H9 (cell line): ENCODE data around the gene CHGA. TPM values are rescaled to one million over a fixed set of nuclear protein-coding genes. Genes with fewer than 3 reads are reported as not detected.

Experiments used
- DNase-seq: peaks from one replicate; pipeline ENCODE4 v3.0.0-alpha.2; 2017
- H2AFZ ChIP-seq: one replicate; pipeline ENCODE4 v1.6.1; 2013; ENCODE audit warnings: mild to moderate bottlenecking, low read length, control low read depth, moderate library complexity
- H2AK5ac ChIP-seq: 2 replicates; pipeline ENCODE4 v1.6.1; 2013; ENCODE audit warnings: low read length, control low read depth, mixed read lengths; ENCODE audit not compliant: insufficient read length
- H2BK120ac ChIP-seq: one replicate; pipeline ENCODE4 v1.6.1; 2013; ENCODE audit warnings: low read depth, mild to moderate bottlenecking, low read length, control low read depth, inconsistent platforms; ENCODE audit not compliant: poor library complexity, severe bottlenecking
- H2BK12ac ChIP-seq: 2 replicates; pipeline ENCODE4 v1.6.1; 2013; ENCODE audit warnings: low read length, control low read depth, mixed read lengths, low read depth; ENCODE audit not compliant: insufficient read length
- H2BK15ac ChIP-seq: 2 replicates; pipeline ENCODE4 v1.6.1; 2013; ENCODE audit warnings: low read depth, low read length, control low read depth
- H2BK20ac ChIP-seq: one replicate; pipeline ENCODE4 v1.6.1; 2013; ENCODE audit warnings: low read depth, mild to moderate bottlenecking, low read length, control low read depth, inconsistent platforms; ENCODE audit not compliant: poor library complexity, severe bottlenecking
- H2BK5ac ChIP-seq: 2 replicates; pipeline ENCODE4 v1.6.1; 2013; ENCODE audit warnings: low read length, control low read depth, mixed read lengths; ENCODE audit not compliant: insufficient read length
- H3K14ac ChIP-seq: 2 replicates; pipeline ENCODE4 v1.6.1; 2013; ENCODE audit warnings: low read length, control low read depth; ENCODE audit not compliant: insufficient read depth
- H3K18ac ChIP-seq: 2 replicates; pipeline ENCODE4 v1.6.1; 2013; ENCODE audit warnings: low read depth, mild to moderate bottlenecking, mixed read lengths, low read length, control low read depth; ENCODE audit not compliant: insufficient read length
- H3K23ac ChIP-seq: 2 replicates; pipeline ENCODE4 v1.6.1; 2013; ENCODE audit warnings: low read length, control low read depth, mixed read lengths, low read depth; ENCODE audit not compliant: insufficient read length
- H3K23me2 ChIP-seq: 2 replicates; pipeline ENCODE4 v1.6.1; 2013; ENCODE audit warnings: low read depth, mild to moderate bottlenecking, mixed read lengths, low read length, control low read depth; ENCODE audit not compliant: insufficient read length, poor library complexity, severe bottlenecking
- H3K27ac ChIP-seq: 2 replicates; pipeline ENCODE4 v1.5.1; 2013; ENCODE audit warnings: low read length, control low read depth, mixed read lengths, low read depth; ENCODE audit not compliant: insufficient read length
- H3K27me3 ChIP-seq: 2 replicates; pipeline ENCODE4 v1.6.1; 2013; ENCODE audit warnings: low read length, control low read depth, inconsistent platforms; ENCODE audit not compliant: insufficient read depth
- H3K4ac ChIP-seq: 2 replicates; pipeline ENCODE4 v1.6.1; 2013; ENCODE audit warnings: low read depth, mild to moderate bottlenecking, control low read depth, inconsistent platforms, low read length, moderate library complexity
- H3K4me1 ChIP-seq: 2 replicates; pipeline ENCODE4 v1.6.1; 2013; ENCODE audit warnings: low read length, control low read depth, inconsistent platforms; ENCODE audit not compliant: insufficient read depth
- H3K4me2 ChIP-seq: 2 replicates; pipeline ENCODE4 v1.6.1; 2013; ENCODE audit warnings: low read length, control low read depth, mixed read lengths; ENCODE audit not compliant: insufficient read length, insufficient read depth
- H3K56ac ChIP-seq: 2 replicates; pipeline ENCODE4 v1.6.1; 2013; ENCODE audit warnings: low read depth, mild to moderate bottlenecking, mixed read lengths, low read length, control low read depth; ENCODE audit not compliant: insufficient read length
- H3K79me1 ChIP-seq: 2 replicates; pipeline ENCODE4 v1.6.1; 2013; ENCODE audit warnings: low read depth, mild to moderate bottlenecking, moderate library complexity, low read length, control low read depth, inconsistent platforms; ENCODE audit not compliant: insufficient read depth, poor library complexity, severe bottlenecking
- H3K79me2 ChIP-seq: 2 replicates; pipeline ENCODE4 v1.6.1; 2013; ENCODE audit warnings: low read length, control low read depth, inconsistent platforms; ENCODE audit not compliant: insufficient read depth
- H3K9ac ChIP-seq: 2 replicates; pipeline ENCODE4 v1.6.1; 2013; ENCODE audit warnings: low read length, control low read depth, mixed read lengths; ENCODE audit not compliant: insufficient read length; ENCODE audit errors: extremely low read depth
- H3K9me3 ChIP-seq: one replicate; pipeline ENCODE4 v1.6.1; 2013; ENCODE audit warnings: low read depth, low read length, inconsistent platforms; ENCODE audit not compliant: control insufficient read depth
- H3T11ph ChIP-seq: one replicate; pipeline ENCODE4 v1.6.1; 2013; ENCODE audit warnings: mild to moderate bottlenecking, low read length, control low read depth, inconsistent platforms
- H4K20me1 ChIP-seq: one replicate; pipeline ENCODE4 v1.6.1; 2013; ENCODE audit not compliant: control insufficient read depth, insufficient read length, insufficient read depth
- H4K5ac ChIP-seq: 2 replicates; pipeline ENCODE4 v1.6.1; 2013; ENCODE audit warnings: low read depth, mild to moderate bottlenecking, mixed read lengths, low read length, control low read depth; ENCODE audit not compliant: insufficient read length
- H4K8ac ChIP-seq: replicated peaks from 2 replicates; pipeline ENCODE4 v1.6.1; 2013; ENCODE audit warnings: low read length, control low read depth, mixed read lengths, low read depth; ENCODE audit not compliant: insufficient read length
- H4K91ac ChIP-seq: 2 replicates; pipeline ENCODE4 v1.6.1; 2013; ENCODE audit warnings: low read depth, mild to moderate bottlenecking, moderate library complexity, mixed read lengths, low read length, control low read depth; ENCODE audit not compliant: insufficient read length
- H3K27ac Mint-ChIP-seq, 3 experiments: 2 replicates in 2 of 3; 3 replicates in 1 of 3; pipeline ENCODE4 v1.8.0; 2020 to 2021; ENCODE audit warnings: mixed read lengths in 3 of 3, mild to moderate bottlenecking in 1 of 3, moderate library complexity in 1 of 3
- H3K27me3 Mint-ChIP-seq: 2 replicates; pipeline ENCODE4 v1.8.0; 2021; ENCODE audit warnings: low read depth, mild to moderate bottlenecking, moderate library complexity, mixed read lengths
- H3K36me3 Mint-ChIP-seq, 3 experiments: 2 replicates in 2 of 3; 3 replicates in 1 of 3; pipeline ENCODE4 v1.8.0; 2020 to 2021; ENCODE audit warnings: low read depth in 3 of 3, mixed read lengths in 3 of 3; ENCODE audit not compliant: insufficient read depth in 1 of 3
- H3K4me1 Mint-ChIP-seq, 2 experiments: 2 replicates each; pipeline ENCODE4 v1.8.0; 2020; ENCODE audit warnings: mixed read lengths in 2 of 2
- H3K4me3 Mint-ChIP-seq, 2 experiments: 2 replicates in 1 of 2; 3 replicates in 1 of 2; pipeline ENCODE4 v1.8.0; 2020 to 2021; ENCODE audit warnings: mild to moderate bottlenecking in 2 of 2, mixed read lengths in 2 of 2, moderate library complexity in 1 of 2
- H3K9me3 Mint-ChIP-seq, 2 experiments: 2 replicates in 1 of 2; 3 replicates in 1 of 2; pipeline ENCODE4 v1.8.0; 2020; ENCODE audit warnings: mild to moderate bottlenecking in 2 of 2, mixed read lengths in 2 of 2, moderate library complexity in 1 of 2
- WGBS: extraction: QIAGEN DNeasy Blood & Tissue Kit; methylation state at CpG from one replicate; pipeline ENCODE4 v1.1.7; 2013; ENCODE audit warnings: missing lambda C conversion rate, low lambda C conversion rate, mixed read lengths; ENCODE audit not compliant: insufficient read length; ENCODE audit errors: extremely low coverage; 5-methylcytosine and 5-hydroxymethylcytosine counted together
- total RNA-seq: library from RNA; stranded (reverse); gene quantifications from 2 replicates; pipeline ENCODE4 v1.2.1, GENCODE V29; 2021
- TF ChIP-seq, protein P1 (sequence below): fragments of 200-600 bp; sonication (generic); conservative IDR thresholded peaks from 3 replicates; pipeline ENCODE4 v1.8.0; 2021; ENCODE audit warnings: antibody characterized with exemption, mild to moderate bottlenecking

Gene CHGA
- total RNA-seq, 1 experiment from 2014 or later, result 6.7 TPM

DNA sequence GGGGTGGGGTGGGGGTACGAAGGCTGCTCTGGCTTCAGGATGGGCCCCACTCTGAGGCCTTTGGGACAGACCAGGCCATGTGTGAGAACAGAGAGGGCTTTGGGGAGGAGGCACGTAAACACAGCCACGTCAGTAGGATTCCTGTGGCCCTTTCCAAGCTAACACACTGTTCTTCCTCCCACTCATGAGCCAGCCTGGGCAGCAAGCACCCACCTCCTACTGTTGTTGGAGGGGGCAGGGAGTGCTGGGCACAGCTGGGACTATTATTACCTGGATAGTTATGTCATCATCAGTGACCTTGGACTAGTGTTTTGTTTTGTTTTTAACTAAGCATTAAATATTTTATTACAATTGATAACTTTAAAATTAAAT lies 5.3 kb downstream of the CHGA start:
- no peaks in the 10 kb centered on the region for H3K9me3 ChIP-seq
- H3K9me3 Mint-ChIP-seq, result no peaks in the 10 kb centered on the region
- H3T11ph ChIP-seq, result no peak overlapping the region
- H3K4me1 Mint-ChIP-seq, result peaks cover 17 to 18% of the 10 kb centered on the region in 2 experiments
- H2BK5ac ChIP-seq, result no peak overlapping the region
- no peak overlapping the region for H4K5ac ChIP-seq
- no peak overlapping the region for H3K18ac ChIP-seq
- peaks cover 9% of the 10 kb centered on the region for H3K23me2 ChIP-seq
- no peak overlapping the region for H3K4me2 ChIP-seq
- no peak overlapping the region for H3K27ac Mint-ChIP-seq
- no peak overlapping the region for H3K4me3 Mint-ChIP-seq
- no peaks in the 10 kb centered on the region for H3K4me1 ChIP-seq
- H3K79me2 ChIP-seq, result no peaks in the 10 kb centered on the region
- no peak overlapping the region for H2BK15ac ChIP-seq
- peaks cover 24% of the 10 kb centered on the region for H3K27me3 Mint-ChIP-seq
- no peak overlapping the region for H2BK120ac ChIP-seq
- H4K20me1 ChIP-seq, result peaks cover 7% of the 10 kb centered on the region
- no peaks in the 10 kb centered on the region for H3K79me1 ChIP-seq
- no peak overlapping the region for H3K27ac ChIP-seq
- no peak overlapping the region for H3K4ac ChIP-seq
- no peak overlapping the region for H2BK20ac ChIP-seq
- no peak overlapping the region for H2BK12ac ChIP-seq
- no peak overlapping the region for H3K14ac ChIP-seq
- H3K27me3 ChIP-seq, result no peaks in the 10 kb centered on the region
- H2AFZ ChIP-seq, result no peak overlapping the region
- DNase-seq, result no peak
- no peak overlapping the region for H3K56ac ChIP-seq
- H2AK5ac ChIP-seq, result no peak overlapping the region
- no peak overlapping the region for H4K91ac ChIP-seq
- TF ChIP-seq, protein P1, sequence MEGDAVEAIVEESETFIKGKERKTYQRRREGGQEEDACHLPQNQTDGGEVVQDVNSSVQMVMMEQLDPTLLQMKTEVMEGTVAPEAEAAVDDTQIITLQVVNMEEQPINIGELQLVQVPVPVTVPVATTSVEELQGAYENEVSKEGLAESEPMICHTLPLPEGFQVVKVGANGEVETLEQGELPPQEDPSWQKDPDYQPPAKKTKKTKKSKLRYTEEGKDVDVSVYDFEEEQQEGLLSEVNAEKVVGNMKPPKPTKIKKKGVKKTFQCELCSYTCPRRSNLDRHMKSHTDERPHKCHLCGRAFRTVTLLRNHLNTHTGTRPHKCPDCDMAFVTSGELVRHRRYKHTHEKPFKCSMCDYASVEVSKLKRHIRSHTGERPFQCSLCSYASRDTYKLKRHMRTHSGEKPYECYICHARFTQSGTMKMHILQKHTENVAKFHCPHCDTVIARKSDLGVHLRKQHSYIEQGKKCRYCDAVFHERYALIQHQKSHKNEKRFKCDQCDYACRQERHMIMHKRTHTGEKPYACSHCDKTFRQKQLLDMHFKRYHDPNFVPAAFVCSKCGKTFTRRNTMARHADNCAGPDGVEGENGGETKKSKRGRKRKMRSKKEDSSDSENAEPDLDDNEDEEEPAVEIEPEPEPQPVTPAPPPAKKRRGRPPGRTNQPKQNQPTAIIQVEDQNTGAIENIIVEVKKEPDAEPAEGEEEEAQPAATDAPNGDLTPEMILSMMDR, result no peak
- H3K23ac ChIP-seq, result no peak overlapping the region
- H3K36me3 Mint-ChIP-seq, result peaks cover 0 to 5% (median 0%) of the 10 kb centered on the region in 3 experiments; a peak in 2 of 7 replicates
- H4K8ac ChIP-seq, result no peak overlapping the region
- no CpG with 5 or more reads among the region's 3 CpGs for WGBS
- no peak overlapping the region for H3K9ac ChIP-seq
